Upper lobe of left lung (tissue), 4 donors: ENCODE data around the gene TUBA1C.
A peak's percentile ranks its signal among the peaks of the same experiment; 100 is the strongest.

Experiments
- POLR2A ChIP-seq, 4 donors: fragments of 450-650 bp; IDR thresholded peaks; one replicate each; pipeline ENCODE4 v1.5.1; 2016 to 2017; ENCODE audit warnings: antibody characterized with exemption in 4 of 4, mild to moderate bottlenecking in 2 of 4
- POLR2AphosphoS5 ChIP-seq, 2 donors: sonication (generic); formaldehyde crosslinking; IDR thresholded peaks; one replicate each; pipeline ENCODE4 v1.5.1; 2017; ENCODE audit warnings: antibody characterized with exemption in 2 of 2
- TF ChIP-seq, protein P1 (sequence below), 6 experiments: fragments of 450-650 bp in 4 of 6; fragments of 200-600 bp in 2 of 6; sonication (generic) in 2 of 6; IDR thresholded peaks; one replicate each; pipeline ENCODE4 v1.5.1; 2016 to 2019; ENCODE audit warnings: antibody characterized with exemption in 6 of 6

GRCh38 chr12:49264873-49265792 is at the start of gene TUBA1C:
- TF ChIP-seq POLR2A (IDR thresholded peaks at IDR 0.05) (peak; percentile 47 to 99 (median 86)), POLR2AphosphoS5 (IDR thresholded peaks at IDR 0.05) (peak; percentile 95 to 96)
- TF ChIP-seq, protein P1, sequence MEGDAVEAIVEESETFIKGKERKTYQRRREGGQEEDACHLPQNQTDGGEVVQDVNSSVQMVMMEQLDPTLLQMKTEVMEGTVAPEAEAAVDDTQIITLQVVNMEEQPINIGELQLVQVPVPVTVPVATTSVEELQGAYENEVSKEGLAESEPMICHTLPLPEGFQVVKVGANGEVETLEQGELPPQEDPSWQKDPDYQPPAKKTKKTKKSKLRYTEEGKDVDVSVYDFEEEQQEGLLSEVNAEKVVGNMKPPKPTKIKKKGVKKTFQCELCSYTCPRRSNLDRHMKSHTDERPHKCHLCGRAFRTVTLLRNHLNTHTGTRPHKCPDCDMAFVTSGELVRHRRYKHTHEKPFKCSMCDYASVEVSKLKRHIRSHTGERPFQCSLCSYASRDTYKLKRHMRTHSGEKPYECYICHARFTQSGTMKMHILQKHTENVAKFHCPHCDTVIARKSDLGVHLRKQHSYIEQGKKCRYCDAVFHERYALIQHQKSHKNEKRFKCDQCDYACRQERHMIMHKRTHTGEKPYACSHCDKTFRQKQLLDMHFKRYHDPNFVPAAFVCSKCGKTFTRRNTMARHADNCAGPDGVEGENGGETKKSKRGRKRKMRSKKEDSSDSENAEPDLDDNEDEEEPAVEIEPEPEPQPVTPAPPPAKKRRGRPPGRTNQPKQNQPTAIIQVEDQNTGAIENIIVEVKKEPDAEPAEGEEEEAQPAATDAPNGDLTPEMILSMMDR (IDR thresholded peaks at IDR 0.05) = peak in 2 of 6 experiments; percentile 1 to 11
